Fibroblast of lung (primary cell): Measurements from ENCODE around the gene RAP1GAP. TPM values are rescaled to one million over a fixed set of nuclear protein-coding genes. Genes with fewer than 3 reads are reported as not detected.
A peak's percentile ranks its signal among the peaks of the same experiment; 100 is the strongest.

Experiments used
- DNase-seq, 2 donors: peaks; one replicate each; pipeline versions ENCODE4 v3.0.0 to v3.0.0-alpha.2; 2010; ENCODE audit warnings: low read depth in 2 of 2
- H2AFZ ChIP-seq: 2 replicates; pipeline ENCODE4 v1.5.1; 2012; ENCODE audit warnings: low read length, control low read depth, inconsistent platforms
- H3K27ac ChIP-seq: 2 replicates; pipeline ENCODE4 v1.5.1; 2011; ENCODE audit warnings: low read length, control low read depth; ENCODE audit not compliant: insufficient read depth
- H3K27me3 ChIP-seq: 2 replicates; pipeline ENCODE4 v1.5.1; 2011; ENCODE audit warnings: mild to moderate bottlenecking, low read length; ENCODE audit not compliant: control insufficient read depth, insufficient read depth
- H3K36me3 ChIP-seq: 2 replicates; pipeline ENCODE4 v1.5.1; 2011; ENCODE audit warnings: low read length; ENCODE audit not compliant: control insufficient read depth, insufficient read depth
- H3K4me1 ChIP-seq: 2 replicates; pipeline ENCODE4 v1.5.1; 2011; ENCODE audit warnings: low read length; ENCODE audit not compliant: control insufficient read depth, insufficient read depth; ENCODE audit errors: extremely low read depth
- H3K4me2 ChIP-seq: 2 replicates; pipeline ENCODE4 v1.5.1; 2011; ENCODE audit warnings: low read length, control low read depth; ENCODE audit not compliant: insufficient read depth; ENCODE audit errors: extremely low read depth
- H3K4me3 ChIP-seq, 4 experiments: fragments of 200-600 bp in 1 of 4; sonication (generic) in 1 of 4; replicated peaks in 1 of 4; 2 replicates each; pipeline ENCODE4 v1.5.1; 2011 to 2016; ENCODE audit warnings: low read length in 4 of 4, low read depth in 3 of 4, mild to moderate bottlenecking in 3 of 4, control low read depth in 2 of 4, inconsistent platforms in 1 of 4, mixed read lengths in 1 of 4; ENCODE audit not compliant: insufficient read depth in 1 of 4; ENCODE audit errors: control extremely low read depth in 1 of 4
- H3K79me2 ChIP-seq: 2 replicates; pipeline ENCODE4 v1.5.1; 2012; ENCODE audit warnings: mild to moderate bottlenecking, low read length, inconsistent platforms; ENCODE audit not compliant: control insufficient read depth, insufficient read depth
- H3K9ac ChIP-seq: 2 replicates; pipeline ENCODE4 v1.5.1; 2011; ENCODE audit warnings: mild to moderate bottlenecking, low read length, control low read depth; ENCODE audit not compliant: insufficient read depth
- H3K9me3 ChIP-seq: 2 replicates; pipeline ENCODE4 v1.5.1; 2012; ENCODE audit warnings: low read depth, low read length; ENCODE audit not compliant: control insufficient read depth, insufficient read depth
- H4K20me1 ChIP-seq: 2 replicates; pipeline ENCODE4 v1.5.1; 2011; ENCODE audit warnings: low read length; ENCODE audit not compliant: control insufficient read depth, insufficient read depth; ENCODE audit errors: extremely low read depth
- EZH2 ChIP-seq: IDR thresholded peaks from 2 replicates; pipeline ENCODE4 v1.5.1; 2012; ENCODE audit warnings: low read length, control low read depth, mild to moderate bottlenecking; ENCODE audit errors: missing control alignments
- polyA plus RNA-seq, 2 donors: library from polyadenylated mRNA; depleted of rRNA in 1 of 2; stranded (reverse) in 1 of 2; unstranded in 1 of 2; fragments of >200 nt; gene quantifications; 2 replicates each; pipeline ENCODE4 v1.2.1, GENCODE V29; 2011 to 2012; ENCODE audit warnings: missing spikeins in 1 of 2
- total RNA-seq: library from RNA; depleted of rRNA; stranded (reverse); fragments of >200 nt; gene quantifications from 2 replicates; pipeline ENCODE4 v1.2.1, GENCODE V29; 2014
- TF ChIP-seq, protein P1 (sequence below), 2 donors: IDR thresholded peaks in 1 of 2; conservative IDR thresholded peaks in 1 of 2; 1 replicate in 1 of 2; 2 replicates in 1 of 2; pipeline ENCODE4 v1.5.1; 2011 to 2012; ENCODE audit warnings: low read length in 2 of 2, control low read depth in 1 of 2, inconsistent platforms in 1 of 2, low read depth in 1 of 2, mild to moderate bottlenecking in 1 of 2

RAP1GAP gene
- total and polyA plus RNA-seq, 2 donors (not counting 1 experiment from before 2014, with no cell fraction given), result under 0.01 to 0.05 TPM

GRCh38 chr1:21648791-21649190, 20.4 kb downstream of the RAP1GAP start:
- Histone ChIP-seq H2AFZ (no peak overlapping the region), H3K36me3 (no peaks in the 10 kb centered on the region), H3K4me1 (peaks cover 3% of the 10 kb centered on the region), H3K4me3 (no peak overlapping the region), H3K27me3 (peaks cover 21% of the 10 kb centered on the region), H3K27ac (no peak overlapping the region), H4K20me1 (no peaks in the 10 kb centered on the region), H3K79me2 (no peaks in the 10 kb centered on the region), H3K4me2 (no peak overlapping the region), H3K9ac (no peak overlapping the region), H3K9me3 (no peaks in the 10 kb centered on the region)
- no peak for DNase-seq
- TF ChIP-seq, protein P1, sequence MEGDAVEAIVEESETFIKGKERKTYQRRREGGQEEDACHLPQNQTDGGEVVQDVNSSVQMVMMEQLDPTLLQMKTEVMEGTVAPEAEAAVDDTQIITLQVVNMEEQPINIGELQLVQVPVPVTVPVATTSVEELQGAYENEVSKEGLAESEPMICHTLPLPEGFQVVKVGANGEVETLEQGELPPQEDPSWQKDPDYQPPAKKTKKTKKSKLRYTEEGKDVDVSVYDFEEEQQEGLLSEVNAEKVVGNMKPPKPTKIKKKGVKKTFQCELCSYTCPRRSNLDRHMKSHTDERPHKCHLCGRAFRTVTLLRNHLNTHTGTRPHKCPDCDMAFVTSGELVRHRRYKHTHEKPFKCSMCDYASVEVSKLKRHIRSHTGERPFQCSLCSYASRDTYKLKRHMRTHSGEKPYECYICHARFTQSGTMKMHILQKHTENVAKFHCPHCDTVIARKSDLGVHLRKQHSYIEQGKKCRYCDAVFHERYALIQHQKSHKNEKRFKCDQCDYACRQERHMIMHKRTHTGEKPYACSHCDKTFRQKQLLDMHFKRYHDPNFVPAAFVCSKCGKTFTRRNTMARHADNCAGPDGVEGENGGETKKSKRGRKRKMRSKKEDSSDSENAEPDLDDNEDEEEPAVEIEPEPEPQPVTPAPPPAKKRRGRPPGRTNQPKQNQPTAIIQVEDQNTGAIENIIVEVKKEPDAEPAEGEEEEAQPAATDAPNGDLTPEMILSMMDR (conservative IDR thresholded peaks at IDR 0.05 in 1 of 2, IDR thresholded peaks at IDR 0.05 in 1 of 2; ENCODE audit: low read depth in 1 of 2, low read length in 2 of 2), result no peak
- TF ChIP-seq EZH2, result no peak

GRCh38 chr1:21648352-21648730, 20.8 kb downstream of the RAP1GAP start:
- Histone ChIP-seq H3K27me3 (peaks cover 18% of the 10 kb centered on the region), H3K9ac (no peak overlapping the region), H3K27ac (no peak overlapping the region), H4K20me1 (no peaks in the 10 kb centered on the region), H3K36me3 (no peaks in the 10 kb centered on the region), H3K79me2 (no peaks in the 10 kb centered on the region), H3K4me3 (no peak overlapping the region), H3K9me3 (no peaks in the 10 kb centered on the region), H3K4me2 (no peak overlapping the region), H3K4me1 (peaks cover 3% of the 10 kb centered on the region), H2AFZ (no peak overlapping the region)
- TF ChIP-seq EZH2, result no peak
- TF ChIP-seq, protein P1 (conservative IDR thresholded peaks at IDR 0.05 in 1 of 2, IDR thresholded peaks at IDR 0.05 in 1 of 2; ENCODE audit: low read depth in 1 of 2, low read length in 2 of 2), result no peak
- no peak for DNase-seq

DNA sequence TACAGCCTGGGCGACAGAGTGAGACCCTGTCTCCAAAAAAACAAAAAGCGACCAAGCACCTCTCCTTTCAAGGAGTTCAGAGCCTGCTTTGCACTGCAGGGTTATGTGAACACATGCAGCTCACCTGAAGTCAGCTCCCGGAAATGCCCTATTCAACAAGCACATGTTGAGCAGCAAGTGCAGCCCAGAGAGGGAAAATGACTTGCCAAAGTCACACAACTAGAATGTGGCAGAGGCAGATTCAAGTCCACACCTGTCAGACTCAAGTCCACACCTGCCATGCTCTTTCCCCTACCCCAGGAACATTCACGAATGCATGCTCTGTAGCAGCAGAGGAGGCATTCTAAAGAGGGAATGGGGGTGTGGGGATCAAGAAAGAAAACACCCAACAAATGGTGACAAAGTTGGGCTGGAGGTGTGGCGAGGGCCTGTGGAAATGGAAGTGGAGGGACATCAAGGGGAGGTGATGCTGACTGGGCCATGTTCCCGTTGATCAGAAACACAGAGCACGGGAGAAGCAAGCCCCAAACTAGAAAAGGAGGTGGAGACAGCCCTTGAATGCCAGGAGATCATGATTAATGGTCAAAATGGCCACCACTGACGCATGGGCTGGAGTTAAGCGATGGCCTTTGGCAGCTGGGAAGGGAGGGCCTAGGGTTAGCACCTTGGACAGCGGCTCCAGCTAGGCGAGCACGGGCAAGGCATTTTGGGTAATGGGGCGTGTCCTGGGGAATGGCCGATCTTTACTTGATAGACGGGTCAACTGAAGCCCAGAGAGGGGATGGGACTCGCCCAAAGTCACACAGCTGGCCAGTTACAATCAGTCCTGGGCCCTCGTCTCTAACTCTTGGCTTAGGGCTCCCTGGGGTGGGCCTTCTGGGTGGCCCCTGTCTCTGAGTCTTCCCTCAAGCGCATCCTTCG, 21.5 kb downstream of the RAP1GAP start:
- Histone ChIP-seq H3K79me2 (no peaks in the 10 kb centered on the region), H4K20me1 (no peaks in the 10 kb centered on the region), H3K4me1 (peaks cover 3% of the 10 kb centered on the region), H3K27me3 (peaks cover 15% of the 10 kb centered on the region), H3K4me3 (no peak overlapping the region), H3K4me2 (no peak overlapping the region), H3K9me3 (no peaks in the 10 kb centered on the region), H3K9ac (no peak overlapping the region), H3K36me3 (no peaks in the 10 kb centered on the region), H2AFZ (no peak overlapping the region), H3K27ac (no peak overlapping the region)
- peak; percentile 55 to 56 for DNase-seq
- no peak for TF ChIP-seq EZH2
- TF ChIP-seq, protein P1 (conservative IDR thresholded peaks at IDR 0.05 in 1 of 2, IDR thresholded peaks at IDR 0.05 in 1 of 2; ENCODE audit: low read depth in 1 of 2, low read length in 2 of 2), result no peak
